Large intestine (tissue), 3 donors: ENCODE results near the gene CCR7. TPM values are rescaled to one million over a fixed set of nuclear protein-coding genes. Genes with fewer than 3 reads are reported as not detected.

Experiments used
- DNase-seq, 2 donors: peaks; one replicate each; pipeline versions ENCODE4 v3.0.0 to v3.0.0-alpha.2; 2013
- H3K27ac ChIP-seq: one replicate; pipeline ENCODE4 v1.5.1; 2013; ENCODE audit warnings: low read length
- H3K27me3 ChIP-seq: 2 replicates; pipeline ENCODE4 v1.6.1; 2013; ENCODE audit warnings: low read length; ENCODE audit not compliant: control insufficient read depth, insufficient read depth
- H3K36me3 ChIP-seq: 2 replicates; pipeline ENCODE4 v1.6.1; 2013; ENCODE audit warnings: low read length; ENCODE audit not compliant: control insufficient read depth, insufficient read depth
- H3K4me1 ChIP-seq: one replicate; pipeline ENCODE4 v1.6.1; 2013; ENCODE audit warnings: low read length; ENCODE audit not compliant: control insufficient read depth, insufficient read depth
- H3K4me3 ChIP-seq: one replicate; pipeline ENCODE4 v1.5.1; 2013; ENCODE audit warnings: low read length
- H3K9me3 ChIP-seq: one replicate; pipeline ENCODE4 v1.6.1; 2013; ENCODE audit warnings: mild to moderate bottlenecking, low read depth, low read length, moderate library complexity; ENCODE audit not compliant: control insufficient read depth
- WGBS: methylation state at CpG from one replicate; pipeline ENCODE4 v1.1.5; 2013; ENCODE audit warnings: low lambda C conversion rate; ENCODE audit not compliant: insufficient coverage; 5-methylcytosine and 5-hydroxymethylcytosine counted together
- polyA plus RNA-seq: library from polyadenylated mRNA; unstranded; fragments of 120-200 nt; gene quantifications from one replicate; pipeline ENCODE4 v1.2.1, GENCODE V29; 2013

CCR7 gene
- polyA plus RNA-seq, 1 donor, result 0.64 TPM

- Histone ChIP-seq H3K9me3 (peaks cover 4% of the 10 kb centered on the region), H3K27ac (no peak overlapping the region), H3K27me3 (peaks cover 3% of the 10 kb centered on the region), H3K4me1 (no peaks in the 10 kb centered on the region), H3K36me3 (no peaks in the 10 kb centered on the region), H3K4me3 (no peak overlapping the region)
- no CpG with 5 or more reads among the region's 14 CpGs for WGBS
- no peak for DNase-seq
Measured at GRCh38 chr17:40520991-40521453, 44.2 kb downstream of the CCR7 start.

- Histone ChIP-seq H3K9me3 (no peaks in the 10 kb centered on the region), H3K36me3 (no peaks in the 10 kb centered on the region), H3K4me1 (no peaks in the 10 kb centered on the region), H3K27me3 (peaks cover 5% of the 10 kb centered on the region), H3K27ac (no peak overlapping the region), H3K4me3 (no peak overlapping the region)
- WGBS, result no CpG with 5 or more reads among the region's 5 CpGs
- no peak for DNase-seq
Measured at GRCh38 chr17:40519089-40519775, 46.0 kb downstream of the CCR7 start.

GRCh38 chr17:40518401-40519088, 46.7 kb downstream of the CCR7 start:
- Histone ChIP-seq H3K9me3 (no peaks in the 10 kb centered on the region), H3K27me3 (peaks cover 5% of the 10 kb centered on the region), H3K27ac (no peak overlapping the region), H3K4me3 (no peak overlapping the region), H3K4me1 (no peaks in the 10 kb centered on the region), H3K36me3 (no peaks in the 10 kb centered on the region)
- no CpG with 5 or more reads among the region's 5 CpGs for WGBS
- peak in 1 of 2 donors; percentile 46 for DNase-seq

- Histone ChIP-seq H3K4me3 (no peak overlapping the region), H3K36me3 (no peaks in the 10 kb centered on the region), H3K4me1 (no peaks in the 10 kb centered on the region), H3K27me3 (peaks cover 5% of the 10 kb centered on the region), H3K27ac (no peak overlapping the region), H3K9me3 (no peaks in the 10 kb centered on the region)
- DNase-seq, result no peak
- no CpG with 5 or more reads among the region's 4 CpGs for WGBS
Measured at GRCh38 chr17:40517981-40518380, 47.3 kb downstream of the CCR7 start.

GRCh38 chr17:40517286-40517662, 48.0 kb downstream of the CCR7 start:
- no peak for DNase-seq
- Histone ChIP-seq H3K27ac (no peak overlapping the region), H3K9me3 (no peaks in the 10 kb centered on the region), H3K36me3 (no peaks in the 10 kb centered on the region), H3K4me1 (no peaks in the 10 kb centered on the region), H3K27me3 (peaks cover 5% of the 10 kb centered on the region), H3K4me3 (no peak overlapping the region)
- 60% methylated on average over 1 of the region's 2 CpGs for WGBS

- DNase-seq, result peak in 1 of 2 donors; percentile 63
- WGBS, result 20% methylated on average over 1 of the region's 3 CpGs
- no peak overlapping the region for H3K27ac ChIP-seq
- H3K36me3 ChIP-seq, result no peaks in the 10 kb centered on the region
- no peak overlapping the region for H3K4me3 ChIP-seq
- H3K27me3 ChIP-seq, result peaks cover 4% of the 10 kb centered on the region
- H3K4me1 ChIP-seq, result no peaks in the 10 kb centered on the region
- no peaks in the 10 kb centered on the region for H3K9me3 ChIP-seq
Measured at GRCh38 chr17:40516581-40517285, 48.5 kb downstream of the CCR7 start.

GRCh38 chr17:40515491-40516041, 49.7 kb downstream of the CCR7 start:
- peaks cover 2% of the 10 kb centered on the region for H3K27me3 ChIP-seq
- H3K4me3 ChIP-seq, result no peak overlapping the region
- H3K4me1 ChIP-seq, result no peaks in the 10 kb centered on the region
- H3K27ac ChIP-seq, result no peak overlapping the region
- no peaks in the 10 kb centered on the region for H3K9me3 ChIP-seq
- WGBS, result 80% methylated on average over 1 of the region's 11 CpGs
- no peak for DNase-seq
- no peaks in the 10 kb centered on the region for H3K36me3 ChIP-seq

GRCh38 chr17:40515011-40515410, 50.3 kb downstream of the CCR7 start:
- WGBS, result no CpG with 5 or more reads among the region's 4 CpGs
- no peak for DNase-seq
- Histone ChIP-seq H3K4me1 (no peaks in the 10 kb centered on the region), H3K27ac (no peak overlapping the region), H3K27me3 (peaks cover 2% of the 10 kb centered on the region), H3K36me3 (no peaks in the 10 kb centered on the region), H3K9me3 (no peaks in the 10 kb centered on the region), H3K4me3 (no peak overlapping the region)

- no peaks in the 10 kb centered on the region for H3K9me3 ChIP-seq
- H3K36me3 ChIP-seq, result no peaks in the 10 kb centered on the region
- H3K4me1 ChIP-seq, result no peaks in the 10 kb centered on the region
- no CpG with 5 or more reads among the region's 7 CpGs for WGBS
- no peak for DNase-seq
- H3K27me3 ChIP-seq, result peaks cover 2% of the 10 kb centered on the region
- no peak overlapping the region for H3K4me3 ChIP-seq
- no peak overlapping the region for H3K27ac ChIP-seq
Measured at GRCh38 chr17:40514013-40514875, 51.0 kb downstream of the CCR7 start.
